HepG2 (cell line): Measurements from ENCODE around the gene TRIP4. TPM values are rescaled to one million over a fixed set of nuclear protein-coding genes. Genes with fewer than 3 reads are reported as not detected.
A peak's percentile ranks its signal among the peaks of the same experiment; 100 is the strongest.

Experiments
- CHD2 ChIP-seq: IDR thresholded peaks from 2 replicates; pipeline ENCODE4 v1.6.1; 2011; ENCODE audit warnings: low read depth, low read length, improper control_type of control experiment
- DR1 ChIP-seq: sonication (generic); formaldehyde crosslinking; IDR thresholded peaks from 2 replicates; pipeline ENCODE4 v1.8.0; 2021; ENCODE audit warnings: mild to moderate bottlenecking, missing genetic modification reagents, inconsistent platforms
- ELK4 ChIP-seq: sonication (generic); formaldehyde crosslinking; IDR thresholded peaks from 2 replicates; pipeline ENCODE4 v1.9.0; 2021; ENCODE audit warnings: missing genetic modification reagents, borderline replicate concordance
- MXD4 ChIP-seq: IDR thresholded peaks from 2 replicates; pipeline ENCODE4 v1.6.1; 2016; ENCODE audit warnings: mild to moderate bottlenecking, missing biosample characterization, missing genetic modification reagents
- MYC ChIP-seq: sonication (generic); formaldehyde crosslinking; IDR thresholded peaks from 2 replicates; pipeline ENCODE4 v1.9.0; 2021; ENCODE audit warnings: missing genetic modification reagents, borderline replicate concordance
- NFYC ChIP-seq: IDR thresholded peaks from 2 replicates; pipeline ENCODE4 v1.6.1; 2016; ENCODE audit warnings: missing genetic modification reagents, missing compliant biosample characterization
- SP2 ChIP-seq: sonication (generic); formaldehyde crosslinking; IDR thresholded peaks from 2 replicates; pipeline ENCODE4 v1.5.1; 2020; ENCODE audit warnings: mild to moderate bottlenecking, missing genetic modification reagents
- SPEN ChIP-seq: sonication (generic); formaldehyde crosslinking; IDR thresholded peaks from 2 replicates; pipeline ENCODE4 v1.5.1; 2020; ENCODE audit warnings: low read depth, mild to moderate bottlenecking, missing genetic modification reagents
- ZBTB46 ChIP-seq: sonication (generic); formaldehyde crosslinking; IDR thresholded peaks from 2 replicates; pipeline ENCODE4 v1.4.0; 2020; ENCODE audit warnings: mild to moderate bottlenecking, missing genetic modification reagents, borderline replicate concordance
- ZFP37 ChIP-seq: sonication (generic); formaldehyde crosslinking; IDR thresholded peaks from 2 replicates; pipeline ENCODE4 v1.4.0; 2020; ENCODE audit warnings: missing genetic modification reagents, borderline replicate concordance
- ZNF687 ChIP-seq: sonication (generic); formaldehyde crosslinking; IDR thresholded peaks from 2 replicates; pipeline ENCODE4 v1.5.1; 2020; ENCODE audit warnings: mild to moderate bottlenecking, missing genetic modification reagents, moderate library complexity
- ZNF788 ChIP-seq: sonication (generic); formaldehyde crosslinking; IDR thresholded peaks from 2 replicates; pipeline ENCODE4 v1.5.0; 2020; ENCODE audit warnings: mild to moderate bottlenecking, missing genetic modification reagents, borderline replicate concordance
- polyA plus RNA-seq, 8 experiments: library from polyadenylated mRNA; depleted of rRNA in 3 of 8; stranded (reverse) in 7 of 8; unstranded in 1 of 8; fragments of >200 nt; fragmentation: Illumina TruSeq in 4 of 8; extraction: Trizol in 4 of 8; gene quantifications; 2 replicates each; pipeline versions ENCODE4 v1.2.1 to v1.2.3, GENCODE V29; 2011 to 2016; ENCODE audit warnings: low read depth in 4 of 8, missing spikeins in 1 of 8, mixed read lengths in 1 of 8; ENCODE audit not compliant: insufficient read depth in 1 of 8
- total RNA-seq, 5 experiments: library from RNA; depleted of rRNA; stranded (reverse); fragments of >200 nt; fragmentation: Illumina TruSeq; extraction: Trizol; gene quantifications; 2 replicates each; pipeline ENCODE4 v1.2.3, GENCODE V29; 2016; ENCODE audit warnings: low read depth in 1 of 5
- TF ChIP-seq, protein P1 (sequence below): sonication (generic); formaldehyde crosslinking; IDR thresholded peaks from 2 replicates; pipeline ENCODE4 v1.8.0; 2022; ENCODE audit warnings: missing genetic modification reagents, mild to moderate bottlenecking, borderline replicate concordance
- TF ChIP-seq, protein P2 (sequence below): sonication (generic); formaldehyde crosslinking; IDR thresholded peaks from 2 replicates; pipeline ENCODE4 v1.4.0; 2020; ENCODE audit warnings: missing genetic modification reagents, borderline replicate concordance
- TF ChIP-seq, protein P3 (sequence below): sonication (generic); formaldehyde crosslinking; IDR thresholded peaks from 2 replicates; pipeline ENCODE4 v1.4.0; 2020; ENCODE audit warnings: missing genetic modification reagents, borderline replicate concordance

TRIP4 gene
- total and polyA plus RNA-seq, 2 of the 13 experiments (the other 11 are each of a cell fraction or from before 2014, with no cell fraction given), result 7.1 to 11.8 TPM

- TF ChIP-seq, protein P1, sequence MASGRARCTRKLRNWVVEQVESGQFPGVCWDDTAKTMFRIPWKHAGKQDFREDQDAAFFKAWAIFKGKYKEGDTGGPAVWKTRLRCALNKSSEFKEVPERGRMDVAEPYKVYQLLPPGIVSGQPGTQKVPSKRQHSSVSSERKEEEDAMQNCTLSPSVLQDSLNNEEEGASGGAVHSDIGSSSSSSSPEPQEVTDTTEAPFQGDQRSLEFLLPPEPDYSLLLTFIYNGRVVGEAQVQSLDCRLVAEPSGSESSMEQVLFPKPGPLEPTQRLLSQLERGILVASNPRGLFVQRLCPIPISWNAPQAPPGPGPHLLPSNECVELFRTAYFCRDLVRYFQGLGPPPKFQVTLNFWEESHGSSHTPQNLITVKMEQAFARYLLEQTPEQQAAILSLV (CRISPR knock-in tag), result no peak
- TF ChIP-seq ZBTB46 (CRISPR knock-in tag) (no peak), NFYC (CRISPR knock-in tag) (peak; percentile 78), DR1 (no peak), CHD2 (peak; percentile 16; the same call in 1 of the 2 replicates), ZNF788 (CRISPR knock-in tag) (peak; percentile 23; the same call in 1 of the 2 replicates), ZNF687 (peak; percentile 74), MYC (peak; percentile 12; the same call in 1 of the 2 replicates), MXD4 (peak; percentile 44; the same call in 1 of the 2 replicates), ZFP37 (CRISPR knock-in tag) (no peak), SPEN (CRISPR knock-in tag) (0 out of 2 replicates have a peak, but pooled peaks have one; percentile 36), ELK4 (no peak), SP2 (peak; percentile 87)
- TF ChIP-seq, protein P2, sequence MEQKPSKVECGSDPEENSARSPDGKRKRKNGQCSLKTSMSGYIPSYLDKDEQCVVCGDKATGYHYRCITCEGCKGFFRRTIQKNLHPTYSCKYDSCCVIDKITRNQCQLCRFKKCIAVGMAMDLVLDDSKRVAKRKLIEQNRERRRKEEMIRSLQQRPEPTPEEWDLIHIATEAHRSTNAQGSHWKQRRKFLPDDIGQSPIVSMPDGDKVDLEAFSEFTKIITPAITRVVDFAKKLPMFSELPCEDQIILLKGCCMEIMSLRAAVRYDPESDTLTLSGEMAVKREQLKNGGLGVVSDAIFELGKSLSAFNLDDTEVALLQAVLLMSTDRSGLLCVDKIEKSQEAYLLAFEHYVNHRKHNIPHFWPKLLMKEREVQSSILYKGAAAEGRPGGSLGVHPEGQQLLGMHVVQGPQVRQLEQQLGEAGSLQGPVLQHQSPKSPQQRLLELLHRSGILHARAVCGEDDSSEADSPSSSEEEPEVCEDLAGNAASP (CRISPR knock-in tag), result peak; percentile 59; the same call in 1 of the 2 replicates
- TF ChIP-seq, protein P3, sequence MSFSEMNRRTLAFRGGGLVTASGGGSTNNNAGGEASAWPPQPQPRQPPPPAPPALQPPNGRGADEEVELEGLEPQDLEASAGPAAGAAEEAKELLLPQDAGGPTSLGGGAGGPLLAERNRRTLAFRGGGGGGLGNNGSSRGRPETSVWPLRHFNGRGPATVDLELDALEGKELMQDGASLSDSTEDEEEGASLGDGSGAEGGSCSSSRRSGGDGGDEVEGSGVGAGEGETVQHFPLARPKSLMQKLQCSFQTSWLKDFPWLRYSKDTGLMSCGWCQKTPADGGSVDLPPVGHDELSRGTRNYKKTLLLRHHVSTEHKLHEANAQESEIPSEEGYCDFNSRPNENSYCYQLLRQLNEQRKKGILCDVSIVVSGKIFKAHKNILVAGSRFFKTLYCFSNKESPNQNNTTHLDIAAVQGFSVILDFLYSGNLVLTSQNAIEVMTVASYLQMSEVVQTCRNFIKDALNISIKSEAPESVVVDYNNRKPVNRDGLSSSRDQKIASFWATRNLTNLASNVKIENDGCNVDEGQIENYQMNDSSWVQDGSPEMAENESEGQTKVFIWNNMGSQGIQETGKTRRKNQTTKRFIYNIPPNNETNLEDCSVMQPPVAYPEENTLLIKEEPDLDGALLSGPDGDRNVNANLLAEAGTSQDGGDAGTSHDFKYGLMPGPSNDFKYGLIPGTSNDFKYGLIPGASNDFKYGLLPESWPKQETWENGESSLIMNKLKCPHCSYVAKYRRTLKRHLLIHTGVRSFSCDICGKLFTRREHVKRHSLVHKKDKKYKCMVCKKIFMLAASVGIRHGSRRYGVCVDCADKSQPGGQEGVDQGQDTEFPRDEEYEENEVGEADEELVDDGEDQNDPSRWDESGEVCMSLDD (CRISPR knock-in tag), result no peak
Observed at GRCh38 chr15:64355944-64356709, 31.5 kb upstream of the TRIP4 start, which contains the start of gene CSNK1G1 (continued).
